Mammary epithelial cell (primary cell): ENCODE results near the gene YWHAQ.

Source experiments
- EZH2 ChIP-seq: IDR thresholded peaks from 2 replicates; pipeline ENCODE4 v1.6.1; 2012; ENCODE audit warnings: low read length, inconsistent platforms, borderline replicate concordance
- TF ChIP-seq, protein P1 (sequence below), 2 donors: IDR thresholded peaks in 1 of 2; conservative IDR thresholded peaks in 1 of 2; 2 replicates each; pipeline ENCODE4 v1.5.1; 2011 to 2012; ENCODE audit warnings: inconsistent platforms in 2 of 2, low read length in 2 of 2, mild to moderate bottlenecking in 2 of 2, control low read depth in 1 of 2, low read depth in 1 of 2; ENCODE audit not compliant: insufficient read depth in 1 of 2; ENCODE audit errors: extremely low read depth in 1 of 2

DNA sequence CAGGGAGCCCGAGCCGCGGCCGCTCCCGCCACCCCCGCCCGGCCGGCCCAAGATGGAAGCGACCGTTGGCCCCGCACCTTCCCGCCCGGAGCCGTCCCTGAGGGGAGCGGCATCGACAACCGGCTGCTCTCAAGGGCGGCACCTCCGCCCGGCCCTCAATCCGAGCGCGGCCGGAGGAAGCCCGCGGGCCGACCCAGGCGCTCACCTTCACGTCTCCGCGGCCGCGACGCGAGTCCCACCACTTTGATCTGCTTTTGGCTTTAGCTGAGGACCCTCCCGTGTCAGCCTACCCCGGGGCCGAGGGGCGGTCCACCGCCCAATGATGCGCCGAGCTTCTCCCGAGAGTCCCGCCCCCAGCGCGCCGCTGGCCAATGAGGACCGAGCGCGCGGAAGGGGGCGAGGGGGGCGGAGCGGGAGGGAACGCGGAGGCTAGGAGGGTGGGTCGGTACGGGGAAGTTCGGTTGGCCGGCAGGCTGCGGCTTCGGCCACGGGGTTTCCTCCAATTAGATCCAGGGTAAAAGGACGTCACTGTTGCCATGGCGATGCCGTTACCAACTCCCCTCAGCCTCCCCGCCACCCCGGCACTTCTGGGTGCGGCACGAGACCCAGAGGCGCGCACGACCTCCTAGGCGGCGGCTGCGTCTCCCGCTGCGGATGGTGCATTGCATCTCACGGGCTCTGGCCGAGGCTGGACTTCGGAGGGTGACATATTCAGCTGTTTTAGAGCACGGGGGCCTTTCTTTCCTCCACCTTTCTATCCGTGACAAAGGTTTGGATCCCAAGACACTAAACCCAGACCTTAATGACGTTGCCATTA lies at the start of gene YWHAQ:
- TF ChIP-seq, protein P1, sequence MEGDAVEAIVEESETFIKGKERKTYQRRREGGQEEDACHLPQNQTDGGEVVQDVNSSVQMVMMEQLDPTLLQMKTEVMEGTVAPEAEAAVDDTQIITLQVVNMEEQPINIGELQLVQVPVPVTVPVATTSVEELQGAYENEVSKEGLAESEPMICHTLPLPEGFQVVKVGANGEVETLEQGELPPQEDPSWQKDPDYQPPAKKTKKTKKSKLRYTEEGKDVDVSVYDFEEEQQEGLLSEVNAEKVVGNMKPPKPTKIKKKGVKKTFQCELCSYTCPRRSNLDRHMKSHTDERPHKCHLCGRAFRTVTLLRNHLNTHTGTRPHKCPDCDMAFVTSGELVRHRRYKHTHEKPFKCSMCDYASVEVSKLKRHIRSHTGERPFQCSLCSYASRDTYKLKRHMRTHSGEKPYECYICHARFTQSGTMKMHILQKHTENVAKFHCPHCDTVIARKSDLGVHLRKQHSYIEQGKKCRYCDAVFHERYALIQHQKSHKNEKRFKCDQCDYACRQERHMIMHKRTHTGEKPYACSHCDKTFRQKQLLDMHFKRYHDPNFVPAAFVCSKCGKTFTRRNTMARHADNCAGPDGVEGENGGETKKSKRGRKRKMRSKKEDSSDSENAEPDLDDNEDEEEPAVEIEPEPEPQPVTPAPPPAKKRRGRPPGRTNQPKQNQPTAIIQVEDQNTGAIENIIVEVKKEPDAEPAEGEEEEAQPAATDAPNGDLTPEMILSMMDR (conservative IDR thresholded peaks at IDR 0.05 in 1 of 2, IDR thresholded peaks at IDR 0.05 in 1 of 2; ENCODE audit: extremely low read depth in 1 of 2, insufficient read depth in 1 of 2, low read depth in 1 of 2, low read length in 2 of 2) = no peak
- no peak for TF ChIP-seq EZH2
